22Rv1 (cell line): ENCODE results near the gene CD2AP.

ENCODE experiments used
- H3K27ac ChIP-seq: fragments of 450-650 bp; 2 replicates; pipeline ENCODE4 v1.5.1; 2017
- CTCF ChIP-seq: fragments of 450-650 bp; IDR thresholded peaks from 2 replicates; pipeline ENCODE4 v1.5.1; 2017; ENCODE audit warnings: mild to moderate bottlenecking
- ZFX ChIP-seq: fragments of 450-650 bp; IDR thresholded peaks from 2 replicates; pipeline ENCODE4 v1.6.1; 2017; ENCODE audit warnings: antibody characterized with exemption, borderline replicate concordance

CD2AP gene

GRCh38 chr6:47579040-47579439 is 101.5 kb downstream of the CD2AP start:
- no peak for TF ChIP-seq CTCF
- TF ChIP-seq ZFX: no peak

DNA sequence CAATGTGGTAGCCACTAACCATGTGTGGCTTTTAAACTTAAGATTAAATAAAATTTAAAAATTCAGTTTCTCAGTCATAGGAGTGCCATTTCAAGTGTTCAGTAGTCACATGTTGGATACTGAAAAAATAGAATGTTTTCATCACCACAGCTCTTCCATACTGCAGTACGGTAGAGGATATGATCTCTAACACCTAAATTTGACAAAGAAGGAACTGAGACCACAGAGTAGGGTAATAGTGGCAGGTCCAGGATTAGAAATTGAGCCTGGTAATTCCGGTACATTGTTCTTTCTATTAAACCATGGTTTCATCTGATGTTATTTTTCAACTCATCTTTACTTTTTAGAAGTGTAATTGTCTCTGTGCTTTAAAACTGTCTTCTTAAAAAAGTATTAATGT is 104.0 kb downstream of the CD2AP start:
- TF ChIP-seq CTCF (no peak), ZFX (no peak)

More at GRCh38 chr6:47579040-47579439, 101.5 kb downstream of the CD2AP start:
- H3K27ac ChIP-seq: no peak overlapping the region

DNA sequence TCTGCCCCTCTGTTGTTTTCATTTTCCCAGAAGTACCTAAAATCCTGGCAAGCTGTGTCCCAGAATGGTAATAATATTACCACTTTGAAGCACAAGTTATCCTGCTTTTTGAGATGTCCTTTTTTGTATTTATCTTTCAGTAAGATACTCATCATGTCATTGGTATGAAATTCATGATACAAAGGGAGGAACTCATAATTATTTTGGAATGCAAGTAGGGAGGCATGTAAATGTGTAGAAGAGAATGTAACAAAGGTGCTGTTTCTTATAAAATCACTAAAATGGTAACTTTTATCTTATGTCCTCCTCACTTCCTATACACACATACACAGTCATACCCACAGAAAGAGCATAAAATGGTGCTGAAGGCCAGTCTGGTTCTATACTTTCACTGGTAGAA is 109.9 kb downstream of the CD2AP start:
- TF ChIP-seq CTCF (no peak), ZFX (no peak)
- H3K27ac ChIP-seq: no peak overlapping the region; the same call in 1 of the 2 replicates

More for the DNA sequence above, 104.0 kb downstream of the CD2AP start:
- H3K27ac ChIP-seq: no peak overlapping the region

DNA sequence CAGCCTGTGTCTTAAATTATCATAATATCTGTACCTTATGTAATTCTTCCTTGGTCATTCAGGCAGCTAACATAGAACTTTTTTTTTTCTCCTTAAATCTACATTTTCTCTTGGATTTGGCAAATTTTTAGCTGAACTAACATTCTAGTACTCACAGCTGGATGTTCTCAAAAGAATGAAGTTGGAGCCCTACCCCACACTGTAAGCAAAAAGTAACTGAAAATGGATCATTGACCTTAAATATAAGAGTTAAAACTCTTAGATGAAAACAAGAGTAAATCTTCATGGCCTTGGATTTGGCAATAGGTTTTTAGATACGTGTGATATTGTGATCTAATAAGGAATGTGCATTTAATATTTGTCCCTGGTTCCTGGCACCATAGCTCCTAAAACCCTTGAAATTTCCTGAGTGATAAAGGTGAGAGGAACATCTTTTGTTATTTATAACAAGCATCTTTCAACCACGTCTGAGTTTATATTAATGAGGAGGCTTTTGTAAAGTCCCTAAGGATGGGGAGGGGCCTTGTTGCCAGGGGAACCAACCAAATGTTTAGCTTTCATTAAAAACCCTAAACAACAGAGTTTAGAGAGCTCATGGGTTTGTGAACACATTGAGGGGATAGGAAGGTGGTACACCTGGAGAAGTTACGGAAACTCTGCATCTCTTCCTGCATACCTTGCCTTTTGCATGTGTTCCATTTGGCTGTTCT is 114.7 kb downstream of the CD2AP start:
- H3K27ac ChIP-seq: no peak overlapping the region
- TF ChIP-seq CTCF (no peak), ZFX (no peak)

- no peak overlapping the region for H3K27ac ChIP-seq
- TF ChIP-seq CTCF (no peak), ZFX (no peak)
Measured at GRCh38 chr6:47593979-47594378, 116.4 kb downstream of the CD2AP start.

GRCh38 chr6:47595785-47596184 is 118.2 kb downstream of the CD2AP start:
- H3K27ac ChIP-seq: peak overlapping the region; percentile 32
- no peak for TF ChIP-seq CTCF
- TF ChIP-seq ZFX: no peak

DNA sequence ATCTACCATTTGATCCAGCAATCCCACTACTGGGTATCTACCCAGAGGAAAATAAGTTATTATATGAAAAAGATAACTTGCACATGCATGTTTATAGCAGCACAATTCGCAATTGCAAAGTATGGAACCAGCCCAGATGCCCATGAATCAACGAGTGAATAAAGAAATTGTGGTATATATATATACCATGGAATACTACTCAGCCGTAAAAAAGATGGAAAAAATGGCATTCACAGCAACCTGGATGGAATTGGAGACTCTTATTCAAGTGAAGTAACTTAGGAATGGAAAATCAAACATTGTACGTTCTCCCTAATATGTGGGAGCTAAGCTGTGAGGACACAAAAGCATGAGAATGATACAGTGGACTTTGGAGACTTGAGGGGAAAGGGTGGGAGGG is 120.8 kb downstream of the CD2AP start:
- TF ChIP-seq ZFX: no peak
- TF ChIP-seq CTCF: no peak
- no peak overlapping the region for H3K27ac ChIP-seq
